ENCODE results near the gene AKR1C2.

DNA sequence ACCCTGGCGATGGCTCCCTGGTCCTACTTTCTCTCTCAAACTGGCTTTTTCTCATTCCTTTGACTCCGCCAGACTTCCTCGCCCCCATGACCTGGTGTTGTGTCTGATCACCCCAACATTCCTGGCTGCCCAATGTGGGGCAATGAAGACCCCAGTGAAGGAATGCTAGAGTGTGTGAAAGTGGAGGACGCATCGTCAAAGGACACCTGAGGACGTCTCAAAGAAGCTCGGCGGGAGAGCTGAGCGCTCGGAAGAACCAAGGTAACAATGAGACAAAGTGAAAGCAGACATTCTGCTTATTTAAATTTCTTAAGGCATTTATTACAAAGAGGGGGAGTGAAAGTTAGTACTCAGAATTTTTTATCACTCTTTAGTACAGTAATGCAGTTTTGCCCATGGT is 31.7 kb upstream of the AKR1C2 start:
- TF ChIP-seq POLR2AphosphoS5 (IDR thresholded peaks at IDR 0.05; ENCODE audit: low read depth, low read length) (no peak), SIN3A (IDR thresholded peaks at IDR 0.05; ENCODE audit: borderline replicate concordance, insufficient read depth, low read length) (no peak), TAF1 (IDR thresholded peaks at IDR 0.05; ENCODE audit: borderline replicate concordance, insufficient read depth, low read length) (no peak)
- TF ChIP-seq, protein P1, sequence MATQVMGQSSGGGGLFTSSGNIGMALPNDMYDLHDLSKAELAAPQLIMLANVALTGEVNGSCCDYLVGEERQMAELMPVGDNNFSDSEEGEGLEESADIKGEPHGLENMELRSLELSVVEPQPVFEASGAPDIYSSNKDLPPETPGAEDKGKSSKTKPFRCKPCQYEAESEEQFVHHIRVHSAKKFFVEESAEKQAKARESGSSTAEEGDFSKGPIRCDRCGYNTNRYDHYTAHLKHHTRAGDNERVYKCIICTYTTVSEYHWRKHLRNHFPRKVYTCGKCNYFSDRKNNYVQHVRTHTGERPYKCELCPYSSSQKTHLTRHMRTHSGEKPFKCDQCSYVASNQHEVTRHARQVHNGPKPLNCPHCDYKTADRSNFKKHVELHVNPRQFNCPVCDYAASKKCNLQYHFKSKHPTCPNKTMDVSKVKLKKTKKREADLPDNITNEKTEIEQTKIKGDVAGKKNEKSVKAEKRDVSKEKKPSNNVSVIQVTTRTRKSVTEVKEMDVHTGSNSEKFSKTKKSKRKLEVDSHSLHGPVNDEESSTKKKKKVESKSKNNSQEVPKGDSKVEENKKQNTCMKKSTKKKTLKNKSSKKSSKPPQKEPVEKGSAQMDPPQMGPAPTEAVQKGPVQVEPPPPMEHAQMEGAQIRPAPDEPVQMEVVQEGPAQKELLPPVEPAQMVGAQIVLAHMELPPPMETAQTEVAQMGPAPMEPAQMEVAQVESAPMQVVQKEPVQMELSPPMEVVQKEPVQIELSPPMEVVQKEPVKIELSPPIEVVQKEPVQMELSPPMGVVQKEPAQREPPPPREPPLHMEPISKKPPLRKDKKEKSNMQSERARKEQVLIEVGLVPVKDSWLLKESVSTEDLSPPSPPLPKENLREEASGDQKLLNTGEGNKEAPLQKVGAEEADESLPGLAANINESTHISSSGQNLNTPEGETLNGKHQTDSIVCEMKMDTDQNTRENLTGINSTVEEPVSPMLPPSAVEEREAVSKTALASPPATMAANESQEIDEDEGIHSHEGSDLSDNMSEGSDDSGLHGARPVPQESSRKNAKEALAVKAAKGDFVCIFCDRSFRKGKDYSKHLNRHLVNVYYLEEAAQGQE (IDR thresholded peaks at IDR 0.05; ENCODE audit: insufficient read depth in 1 of 2, low read depth in 2 of 2, low read length in 2 of 2) = no peak
